HK-2 (cell line): ENCODE measurements around the gene OR2W3.

Experiments
- DNase-seq: peaks from one replicate; pipeline ENCODE4 v3.0.0-alpha.2; 2018; ENCODE audit not compliant: unreplicated experiment

OR2W3 gene

DNA sequence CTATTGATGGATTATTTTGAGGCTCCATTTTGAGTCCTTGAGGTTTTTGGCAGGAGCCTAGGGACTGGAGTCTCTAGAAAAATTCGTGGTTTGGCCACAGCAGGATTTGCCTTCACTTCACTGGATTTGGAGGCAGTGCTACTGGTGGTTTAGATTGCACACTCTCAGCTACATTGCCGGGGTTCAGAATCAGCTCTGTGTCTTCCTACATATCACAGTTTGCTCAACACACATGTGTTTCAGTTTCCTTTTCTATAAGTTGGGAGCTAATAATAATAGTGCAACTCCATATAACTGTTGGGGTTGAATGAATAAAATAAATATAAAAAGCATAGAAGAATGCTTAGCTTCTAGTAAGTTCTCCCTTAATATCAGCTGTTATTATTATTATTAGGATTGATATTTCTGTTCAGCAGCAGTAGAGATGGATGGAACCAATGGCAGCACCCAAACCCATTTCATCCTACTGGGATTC is at the start of gene OR2W3:
OR2W3 (plus strand) TSS at position 425 of the 475 bp plus-strand sequence; CDS start at position 425, 0 bp downstream.
- no peak for DNase-seq

DNA sequence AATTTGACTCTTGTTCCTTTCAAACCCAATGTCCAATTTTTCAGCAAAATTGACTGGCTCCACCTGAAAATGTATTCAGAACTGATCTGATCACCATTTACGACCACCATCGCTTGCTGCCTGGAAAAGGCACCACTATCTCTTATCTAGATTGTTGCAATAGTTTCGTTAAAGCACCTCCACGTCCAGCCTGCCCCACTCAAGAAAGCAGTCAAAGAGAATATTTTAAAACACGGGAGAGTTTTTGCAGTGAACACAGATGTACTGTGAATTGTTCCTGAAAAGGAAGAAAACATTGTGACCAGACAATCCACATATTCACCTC is 49.7 kb upstream of the OR2W3 start:
- DNase-seq = no peak

DNA sequence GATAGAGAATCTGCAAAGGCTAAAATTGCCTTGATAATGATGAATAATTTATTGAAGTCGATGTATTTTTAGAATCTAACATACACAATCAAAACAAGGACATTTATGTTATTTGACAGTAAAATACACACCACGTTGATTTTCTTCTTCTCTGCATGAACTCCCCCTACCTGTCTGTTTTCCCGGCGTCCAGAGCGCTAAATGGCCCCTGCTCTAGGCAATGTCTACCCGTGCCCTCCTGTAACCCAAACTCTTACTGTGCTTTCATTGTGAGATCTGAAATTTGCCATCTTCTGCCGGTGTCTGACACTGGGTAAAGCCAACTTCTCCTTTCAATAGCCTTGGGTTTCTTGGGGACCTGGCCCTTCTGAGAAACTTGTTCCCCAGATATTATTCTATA is 47.0 kb upstream of the OR2W3 start:
- DNase-seq = no peak

DNA sequence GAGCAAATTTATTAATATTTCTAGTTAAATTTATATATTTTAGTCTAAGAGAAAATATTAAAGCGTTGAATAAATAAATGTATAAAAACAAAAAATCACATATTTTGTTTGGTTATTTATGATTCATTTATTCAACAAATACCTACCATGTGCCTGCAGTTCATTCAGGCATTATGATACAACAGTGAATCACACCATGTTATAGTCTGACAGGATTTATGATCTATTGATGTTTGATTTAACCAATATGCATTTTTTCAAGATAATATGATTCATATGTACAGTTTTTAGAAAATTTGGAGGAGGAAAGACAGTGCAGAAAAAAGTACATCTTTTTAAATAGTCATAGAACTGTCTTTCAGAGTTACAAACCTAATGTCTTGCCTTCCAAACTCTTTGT is 45.8 kb upstream of the OR2W3 start:
- no peak for DNase-seq

DNA sequence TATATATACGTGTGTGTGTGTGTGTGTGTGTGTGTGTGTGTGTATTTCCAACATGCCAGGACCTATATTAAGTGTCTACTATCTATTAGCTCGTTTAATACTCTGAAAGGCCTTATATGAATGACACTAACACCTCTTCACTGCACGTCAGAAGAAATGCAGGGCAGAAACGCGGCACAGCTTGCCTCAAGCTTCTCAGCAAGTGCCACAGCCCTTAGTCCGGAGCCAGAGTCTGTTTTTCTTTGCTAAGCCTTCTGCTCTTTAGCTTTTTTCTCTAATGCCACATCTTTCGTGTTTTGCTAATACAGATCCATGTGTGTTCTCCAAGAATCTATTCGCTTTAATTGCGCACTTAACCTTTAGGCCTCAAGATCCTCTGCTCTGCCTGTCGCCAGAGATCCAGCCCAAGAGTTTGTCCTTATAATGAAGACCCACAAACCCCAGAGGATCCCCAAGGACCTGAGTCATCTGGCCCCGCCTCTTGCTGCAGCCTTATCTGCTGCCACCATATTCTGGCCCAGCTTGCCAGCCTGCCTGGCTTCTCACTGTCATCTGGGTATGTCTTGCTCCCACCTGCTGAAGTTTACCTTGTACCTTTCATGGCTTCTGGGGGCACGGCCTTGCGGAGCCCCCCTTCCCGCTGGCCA is 40.4 kb upstream of the OR2W3 start:
- DNase-seq = no peak

DNA sequence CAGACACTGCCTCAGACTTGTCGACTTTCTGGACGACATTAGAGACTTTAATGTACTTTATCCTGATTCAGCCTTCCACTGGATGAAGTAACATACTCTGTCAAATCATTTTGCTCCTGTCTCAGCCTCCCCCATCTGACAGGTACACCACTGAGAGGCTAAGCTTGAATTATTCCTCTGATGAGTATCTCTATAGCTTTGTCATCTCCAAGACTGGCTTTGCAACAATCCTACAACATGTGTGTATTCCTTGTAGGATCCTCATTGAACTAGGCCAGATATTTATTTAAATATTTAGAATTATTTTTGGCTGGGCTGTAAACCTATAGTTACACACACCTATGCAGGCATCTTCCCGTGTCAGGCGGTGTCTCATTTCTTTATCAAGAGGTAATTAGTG is 39.5 kb upstream of the OR2W3 start:
- no peak for DNase-seq

DNA sequence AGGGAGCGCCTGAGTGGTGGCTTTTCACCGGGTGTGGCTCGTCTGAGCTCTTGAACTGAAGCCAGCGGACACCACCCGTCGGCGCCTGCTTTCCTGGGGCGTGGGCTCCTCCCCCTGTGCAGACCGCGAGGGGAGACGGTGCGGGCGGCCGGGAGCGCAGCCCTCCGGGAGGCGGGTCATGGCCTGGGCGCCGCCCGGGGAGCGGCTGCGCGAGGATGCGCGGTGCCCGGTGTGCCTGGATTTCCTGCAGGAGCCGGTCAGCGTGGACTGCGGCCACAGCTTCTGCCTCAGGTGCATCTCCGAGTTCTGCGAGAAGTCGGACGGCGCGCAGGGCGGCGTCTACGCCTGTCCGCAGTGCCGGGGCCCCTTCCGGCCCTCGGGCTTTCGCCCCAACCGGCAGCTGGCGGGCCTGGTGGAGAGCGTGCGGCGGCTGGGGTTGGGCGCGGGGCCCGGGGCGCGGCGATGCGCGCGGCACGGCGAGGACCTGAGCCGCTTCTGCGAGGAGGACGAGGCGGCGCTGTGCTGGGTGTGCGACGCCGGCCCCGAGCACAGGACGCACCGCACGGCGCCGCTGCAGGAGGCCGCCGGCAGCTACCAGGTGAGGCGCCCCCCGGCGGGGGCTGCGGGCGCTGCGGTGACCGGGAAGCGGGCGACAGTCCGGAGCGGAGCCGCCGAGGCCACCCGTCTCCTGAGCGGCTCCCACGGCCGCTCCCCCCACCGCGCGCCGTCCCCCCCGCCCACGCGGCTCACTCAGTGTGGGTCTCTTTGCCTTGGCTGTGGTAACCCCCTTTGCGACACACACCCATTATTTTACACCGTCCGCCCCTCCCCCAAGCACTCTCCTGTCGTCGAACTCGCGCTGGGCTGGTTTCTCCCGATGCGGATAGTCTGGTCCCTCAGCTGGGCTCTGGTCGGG is 38.1 kb upstream of the OR2W3 start, which contains the start of gene TRIM58:
TRIM58 (plus strand) TSS at position 119 of the 916 bp plus-strand sequence; CDS start at position 179, 60 bp downstream.
- no peak for DNase-seq

DNA sequence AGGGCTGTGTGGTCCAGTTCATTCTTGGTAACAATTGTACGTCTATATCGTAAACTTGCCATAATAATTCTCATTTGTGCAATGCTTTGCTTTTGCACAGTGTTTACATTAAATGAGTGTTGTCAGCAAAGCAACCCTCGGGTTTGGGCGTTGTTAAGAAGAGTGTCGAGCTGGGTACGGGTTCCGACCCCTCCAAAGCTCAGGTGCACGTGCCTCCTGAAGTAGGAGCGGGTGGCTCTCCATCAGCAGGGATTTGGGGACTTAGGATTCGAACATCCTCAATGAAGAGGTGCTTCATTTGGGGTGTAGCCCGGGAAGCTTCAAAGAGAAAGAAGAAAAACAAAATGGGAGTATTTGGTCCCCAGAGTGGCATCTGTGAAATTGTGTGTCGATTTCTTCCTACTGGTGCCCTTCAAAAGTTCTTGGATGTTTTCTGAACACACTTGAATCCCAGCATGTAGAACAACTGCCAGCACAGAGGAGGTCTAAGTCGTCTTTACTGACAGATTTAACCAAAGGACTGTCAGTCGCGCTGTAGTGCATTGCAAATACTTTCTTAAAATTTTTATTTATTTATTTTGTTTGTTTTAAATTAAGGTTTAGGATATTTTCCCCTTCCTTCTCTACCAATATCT is 37.3 kb upstream of the OR2W3 start:
- no peak for DNase-seq

DNA sequence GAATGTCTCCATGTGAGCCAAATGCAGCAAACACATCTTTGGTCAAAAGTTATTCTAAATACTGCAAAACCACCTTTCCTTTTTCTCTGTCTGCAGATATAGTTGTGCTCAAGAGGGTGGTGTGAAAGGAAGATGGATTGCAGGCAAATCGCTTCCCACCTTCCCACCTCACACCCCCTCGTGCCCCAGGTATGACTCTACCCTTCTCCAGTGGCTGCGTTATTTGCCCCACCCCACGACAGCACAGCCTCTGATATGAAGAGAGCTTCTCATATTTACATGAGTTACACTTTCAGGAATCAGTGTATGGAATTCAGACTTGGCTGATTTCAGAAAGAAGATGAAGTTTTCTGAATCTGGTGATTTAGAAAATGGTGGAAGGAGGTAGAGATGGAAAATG is 32.6 kb upstream of the OR2W3 start:
- DNase-seq = no peak

DNA sequence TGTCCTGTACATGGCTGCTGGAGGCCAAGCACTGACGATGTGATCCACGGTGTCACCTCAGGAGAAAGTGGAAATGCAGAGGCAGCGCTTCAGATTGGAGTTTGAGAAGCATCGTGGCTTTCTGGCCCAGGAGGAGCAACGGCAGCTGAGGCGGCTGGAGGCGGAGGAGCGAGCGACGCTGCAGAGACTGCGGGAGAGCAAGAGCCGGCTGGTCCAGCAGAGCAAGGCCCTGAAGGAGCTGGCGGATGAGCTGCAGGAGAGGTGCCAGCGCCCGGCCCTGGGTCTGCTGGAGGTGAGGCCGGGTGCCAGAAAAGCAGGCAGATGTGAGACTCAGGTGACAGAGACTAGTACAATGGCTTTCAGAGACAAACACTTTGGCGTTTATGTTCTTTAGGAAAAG is 30.7 kb upstream of the OR2W3 start:
- no peak for DNase-seq

DNA sequence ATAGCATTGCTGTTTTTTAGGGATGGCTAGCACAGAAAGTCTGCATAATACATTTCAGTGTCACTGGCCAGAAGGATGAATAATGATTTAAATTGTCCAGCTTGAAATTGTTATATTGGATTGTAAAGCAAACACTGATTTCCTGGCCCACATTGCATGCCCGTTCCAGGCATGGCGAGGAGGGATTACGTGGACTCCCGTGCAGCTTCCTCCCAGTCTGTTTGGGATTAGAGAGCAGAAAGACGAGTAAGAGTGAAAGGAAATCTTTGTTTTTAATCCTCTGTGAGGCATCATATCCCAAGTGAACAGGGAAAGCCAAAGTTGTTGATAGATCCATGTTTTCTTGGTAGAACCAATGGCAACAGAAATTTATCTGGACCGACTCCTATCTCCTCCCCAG is 30.0 kb upstream of the OR2W3 start:
- DNase-seq = no peak

DNA sequence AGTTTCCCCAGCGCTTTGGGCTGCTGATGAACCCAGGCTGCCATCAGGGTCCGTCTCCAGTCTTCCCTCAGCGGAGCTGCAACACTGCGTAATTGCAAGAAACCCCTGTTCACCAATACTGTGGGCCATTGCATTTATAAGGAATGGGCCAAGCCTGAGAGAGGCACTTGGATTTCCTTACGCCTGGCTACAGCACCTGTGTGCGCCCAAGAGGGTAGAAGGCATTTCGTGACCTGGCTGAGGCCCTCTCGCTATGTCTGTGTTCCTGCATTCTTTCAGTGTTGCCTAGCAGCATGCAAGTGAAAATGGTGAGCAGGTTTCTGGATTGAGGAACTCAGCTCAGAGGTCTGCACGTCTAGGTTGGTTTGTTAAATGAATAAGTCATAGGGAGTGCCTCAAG is 12.0 kb upstream of the OR2W3 start:
- no peak for DNase-seq

DNA sequence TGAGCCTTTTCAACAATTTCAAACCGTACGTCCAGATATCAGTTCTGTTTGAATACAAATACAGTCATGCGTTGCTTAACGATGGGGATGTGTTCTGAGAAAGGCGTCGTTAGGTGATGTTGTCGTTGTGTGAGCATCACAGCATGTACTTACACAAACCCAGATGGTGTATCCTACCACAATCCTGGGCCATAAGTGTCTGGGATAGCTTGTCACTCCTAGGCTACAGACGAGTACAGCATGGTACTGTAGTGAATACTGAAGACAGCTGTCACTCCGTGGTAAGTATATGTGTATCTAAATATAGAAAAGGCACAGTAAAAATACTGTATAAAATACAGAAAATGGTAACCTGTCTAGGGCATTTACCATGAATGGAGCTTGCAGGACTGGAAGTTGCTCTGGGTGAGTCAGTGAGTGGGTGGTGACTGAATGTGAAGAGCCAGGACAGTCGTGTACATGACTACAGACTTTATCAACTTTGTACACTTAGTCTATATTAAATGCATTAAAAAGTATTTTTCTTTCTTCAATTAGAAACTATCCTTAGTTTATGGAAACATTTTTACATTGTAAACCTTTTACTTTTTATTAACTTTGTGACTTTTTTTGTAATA is 10.5 kb upstream of the OR2W3 start:
- DNase-seq = no peak

DNA sequence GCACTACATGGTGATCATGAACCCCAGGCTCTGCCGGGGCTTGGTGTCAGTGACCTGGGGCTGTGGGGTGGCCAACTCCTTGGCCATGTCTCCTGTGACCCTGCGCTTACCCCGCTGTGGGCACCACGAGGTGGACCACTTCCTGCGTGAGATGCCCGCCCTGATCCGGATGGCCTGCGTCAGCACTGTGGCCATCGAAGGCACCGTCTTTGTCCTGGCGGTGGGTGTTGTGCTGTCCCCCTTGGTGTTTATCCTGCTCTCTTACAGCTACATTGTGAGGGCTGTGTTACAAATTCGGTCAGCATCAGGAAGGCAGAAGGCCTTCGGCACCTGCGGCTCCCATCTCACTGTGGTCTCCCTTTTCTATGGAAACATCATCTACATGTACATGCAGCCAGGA is 589 bp downstream of the OR2W3 start:
- no peak for DNase-seq

DNA sequence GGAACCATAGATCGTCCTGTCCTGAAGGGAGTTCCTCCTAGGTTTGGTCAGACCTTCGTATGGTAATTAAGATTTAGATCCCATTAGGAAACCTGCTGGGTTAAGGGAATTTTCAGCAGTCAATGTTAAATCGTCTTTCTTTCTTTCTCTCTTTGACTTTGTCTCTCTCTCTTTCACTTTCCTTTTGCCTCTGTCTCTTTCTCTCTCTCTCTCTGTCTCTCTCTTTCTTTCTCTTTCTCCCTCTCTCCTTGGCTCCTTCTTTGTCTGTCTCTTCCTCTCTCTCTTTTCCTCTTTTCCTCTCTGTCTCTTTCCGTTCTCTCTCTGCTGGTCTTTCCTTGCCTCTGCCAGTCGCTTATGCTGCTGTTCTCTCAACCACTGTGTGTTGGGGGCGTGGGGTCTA is 8.7 kb downstream of the OR2W3 start:
- no peak for DNase-seq

DNA sequence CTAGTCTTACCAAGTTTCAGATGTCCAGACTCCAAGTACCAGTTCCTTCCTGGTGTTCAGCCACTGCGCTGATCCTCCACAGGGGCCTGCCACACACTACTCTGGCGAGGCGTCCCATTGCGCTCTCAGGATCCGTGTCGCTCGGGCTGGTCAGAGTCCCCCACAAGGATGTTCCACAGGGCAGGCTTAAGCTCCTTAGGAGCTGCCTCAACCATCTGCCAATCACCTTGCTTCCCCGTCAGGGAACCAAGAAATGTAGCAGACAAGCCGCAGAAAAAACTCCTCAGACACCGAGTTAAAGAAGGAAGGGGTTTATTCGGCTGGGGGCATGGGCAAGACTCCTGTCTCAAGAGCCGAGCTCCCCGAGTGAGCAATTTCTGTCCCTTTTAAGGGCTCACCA is 9.8 kb downstream of the OR2W3 start:
- DNase-seq = no peak

DNA sequence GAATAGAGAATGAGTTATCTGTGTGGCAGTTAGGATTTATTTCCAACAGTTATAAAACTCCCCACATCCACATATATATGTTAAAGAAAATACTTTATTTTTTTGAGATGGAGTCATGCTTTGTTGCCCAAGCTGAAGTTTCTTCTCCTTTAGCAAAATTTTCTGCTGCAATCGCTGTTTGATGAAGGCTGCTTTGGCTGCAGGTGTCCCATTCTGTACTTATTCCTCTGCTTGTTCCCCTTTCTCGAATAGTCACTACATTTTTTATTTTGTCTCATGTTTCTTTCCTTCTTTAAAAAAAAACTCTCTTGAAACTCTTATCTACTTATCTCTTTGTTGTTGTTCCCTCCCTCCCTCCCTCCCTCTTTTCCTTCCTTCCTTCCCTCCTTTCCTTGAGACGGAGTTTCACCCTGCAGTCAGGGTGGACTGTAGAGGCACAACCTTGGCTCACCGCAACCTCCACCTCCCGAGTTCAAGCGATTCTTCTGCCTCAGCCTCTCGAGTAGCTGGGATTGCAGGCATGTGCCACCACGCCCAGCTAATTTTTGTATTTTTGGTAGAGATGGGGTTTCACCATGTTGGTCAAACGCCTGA is 10.6 kb downstream of the OR2W3 start:
- DNase-seq = no peak

DNA sequence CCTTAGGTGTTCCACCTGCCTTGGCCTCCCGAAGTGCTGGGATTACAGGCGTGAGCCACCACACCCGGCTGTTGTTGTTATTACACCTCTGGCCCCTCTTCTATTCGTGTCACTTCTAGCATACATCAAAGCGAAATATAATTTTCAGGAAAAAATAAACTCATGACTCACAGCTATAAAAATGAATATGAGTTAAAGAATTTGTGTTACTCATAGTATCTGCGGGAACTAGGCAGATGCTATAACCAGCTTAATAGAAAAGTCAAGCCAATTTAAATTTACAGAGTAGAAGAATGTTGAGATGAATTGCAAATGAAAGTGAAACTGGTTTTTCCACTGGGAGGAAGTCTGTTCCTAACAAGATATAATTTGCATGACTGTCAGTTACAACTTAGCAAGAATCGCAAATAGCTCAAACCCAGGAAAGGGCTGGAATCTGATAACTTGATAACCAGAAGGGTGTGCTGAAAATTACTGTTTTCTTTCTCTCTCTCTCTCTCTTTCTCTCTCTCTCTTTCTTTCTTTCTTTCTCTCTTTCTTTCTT is 11.2 kb downstream of the OR2W3 start:
- DNase-seq = no peak

DNA sequence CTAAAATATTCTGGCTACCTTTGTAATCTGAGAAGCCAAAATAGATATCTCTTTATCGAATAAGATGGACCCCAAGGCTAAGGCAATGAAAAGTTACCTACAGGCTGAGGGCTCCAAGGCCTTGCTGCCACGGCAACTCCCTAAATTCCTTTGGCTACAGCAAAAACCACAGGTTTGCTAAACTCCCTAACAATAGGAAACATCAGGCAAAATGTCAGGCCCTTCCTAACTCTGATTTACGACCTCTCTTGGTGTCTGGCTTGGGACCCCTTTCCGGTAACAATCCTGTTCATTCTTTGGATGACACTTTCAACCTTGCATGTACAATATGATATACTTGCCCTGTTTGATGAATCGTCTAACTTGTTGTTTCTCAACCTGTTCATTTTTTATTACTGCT is 13.4 kb downstream of the OR2W3 start:
- DNase-seq = no peak

DNA sequence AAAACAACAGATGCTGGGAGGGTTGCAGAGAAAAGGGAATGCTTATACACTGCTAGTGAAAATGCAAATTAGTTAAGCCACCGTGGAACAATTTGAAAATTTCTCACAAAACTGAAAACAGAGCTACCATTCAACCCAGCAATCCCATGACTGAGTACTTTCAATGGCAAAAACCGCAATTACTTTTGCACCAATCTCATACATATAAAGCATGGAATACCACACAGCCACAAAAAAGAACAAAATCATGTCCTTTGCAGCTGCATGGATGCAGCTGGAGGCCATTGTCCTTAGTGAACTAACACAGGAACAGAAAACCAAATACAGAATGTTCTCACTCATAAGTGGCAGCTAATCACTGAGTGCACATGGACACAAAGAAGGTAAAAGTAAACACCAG is 18.4 kb downstream of the OR2W3 start:
- DNase-seq = no peak

DNA sequence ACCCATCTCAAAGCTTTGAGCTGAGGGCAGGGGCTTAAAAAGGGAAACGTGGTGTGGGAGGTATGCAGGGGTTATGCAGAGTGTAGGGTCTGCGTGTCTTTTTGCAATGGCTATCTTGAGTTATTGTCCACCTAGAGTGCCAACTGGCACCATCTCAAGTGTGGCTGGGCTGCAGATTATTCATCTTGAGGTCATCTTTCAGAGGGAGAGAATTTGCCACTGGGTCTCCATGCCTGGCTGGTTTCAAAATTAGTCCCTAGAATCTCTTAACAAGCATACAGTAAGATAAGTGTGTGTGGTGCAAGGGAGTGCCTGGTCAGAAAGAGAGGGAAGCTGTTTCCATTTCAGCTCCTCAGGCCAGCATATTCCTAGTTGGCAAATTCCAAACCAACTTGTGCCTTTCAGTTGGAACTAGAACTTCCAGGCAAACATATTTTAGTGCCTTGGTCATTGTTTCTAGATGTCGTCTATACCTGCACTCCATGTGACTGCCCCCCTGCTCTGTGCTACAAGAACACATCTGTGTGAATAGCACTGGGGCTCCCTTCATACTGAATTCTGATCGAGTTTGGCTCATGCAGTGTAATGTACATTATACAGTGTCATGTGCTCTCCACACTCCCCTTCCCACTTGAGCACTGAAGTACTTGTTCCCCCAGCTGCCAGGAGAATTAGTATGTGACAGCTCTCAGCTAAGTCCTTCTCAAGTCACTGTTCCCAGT is 19.7 kb downstream of the OR2W3 start:
- no peak for DNase-seq
